ENCODE data around the gene DNAL1. TPM values are rescaled to one million over a fixed set of nuclear protein-coding genes. Genes with fewer than 3 reads are reported as not detected.

DNAL1 gene
- total and polyA plus RNA-seq, 3 experiments from 2014 or later = 5.8 to 10.9 (median 8.1) TPM

DNA sequence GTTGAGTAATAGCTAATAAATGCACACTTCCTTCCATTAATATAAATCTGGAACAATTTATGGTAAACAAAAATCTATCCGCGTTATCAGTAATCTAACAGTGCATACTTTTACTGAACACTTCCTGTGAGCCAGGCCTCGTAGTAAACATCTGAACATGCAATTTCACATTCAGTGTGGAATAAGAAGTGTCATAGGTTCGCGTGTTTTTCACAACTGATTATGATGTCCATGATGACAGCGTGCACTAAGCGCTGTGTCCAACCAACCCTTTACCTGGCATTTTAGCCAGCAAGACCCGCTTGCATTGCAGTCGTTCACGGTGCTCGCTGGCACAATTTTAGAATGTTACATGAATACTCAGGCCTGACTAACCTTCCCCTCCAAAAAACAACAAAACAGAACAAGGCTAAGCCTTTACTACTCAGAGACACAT, 67.3 kb downstream of the DNAL1 start:
- POLR2A ChIA-PET = interaction anchor here (0.6 to 2.9 kb wide), 4 partner anchors 29 to 61 kb away, joined by 3 to 16 read pairs (median 4); a partner anchor contains a TSS
- Histone ChIP-seq H3K4me3 (ENCODE audit: low read length) (peak overlapping the region; percentile 75), H3K27me3 (ENCODE audit: insufficient read depth, low read length, poor library complexity, severe bottlenecking) (no peaks in the 10 kb centered on the region), H3K36me3 (ENCODE audit: insufficient read depth, low read length) (no peaks in the 10 kb centered on the region), H3K9me3 (ENCODE audit: low read length) (no peaks in the 10 kb centered on the region), H3K4me1 (ENCODE audit: insufficient read depth, low read length) (peaks cover 6% of the 10 kb centered on the region), H3K27ac (ENCODE audit: low read depth, low read length) (peak overlapping the region; percentile 64)
- H3K27me3 Mint-ChIP-seq = no peaks in the 10 kb centered on the region
- H3K4me3 Mint-ChIP-seq = peak overlapping the region; percentile 91 to 99 (median 95)
- DNase-seq = peak in 1 of 5 donors; percentile 26
- H3K9me3 Mint-ChIP-seq = no peaks in the 10 kb centered on the region
- H3K27ac Mint-ChIP-seq = peak overlapping the region; percentile 93 to 98 (median 98)
- H3K4me1 Mint-ChIP-seq = peaks cover 29 to 36% (median 34%) of the 10 kb centered on the region in 3 donors
- CTCF ChIA-PET = interaction anchor here (1.3 to 3.8 kb wide), 5 partner anchors 11 to 99 kb away, joined by 3 to 26 read pairs (median 4); no protein-coding TSS in a partner anchor
- peaks cover 0 to 42% (median 2%) of the 10 kb centered on the region in 3 donors for H3K36me3 Mint-ChIP-seq

DNA sequence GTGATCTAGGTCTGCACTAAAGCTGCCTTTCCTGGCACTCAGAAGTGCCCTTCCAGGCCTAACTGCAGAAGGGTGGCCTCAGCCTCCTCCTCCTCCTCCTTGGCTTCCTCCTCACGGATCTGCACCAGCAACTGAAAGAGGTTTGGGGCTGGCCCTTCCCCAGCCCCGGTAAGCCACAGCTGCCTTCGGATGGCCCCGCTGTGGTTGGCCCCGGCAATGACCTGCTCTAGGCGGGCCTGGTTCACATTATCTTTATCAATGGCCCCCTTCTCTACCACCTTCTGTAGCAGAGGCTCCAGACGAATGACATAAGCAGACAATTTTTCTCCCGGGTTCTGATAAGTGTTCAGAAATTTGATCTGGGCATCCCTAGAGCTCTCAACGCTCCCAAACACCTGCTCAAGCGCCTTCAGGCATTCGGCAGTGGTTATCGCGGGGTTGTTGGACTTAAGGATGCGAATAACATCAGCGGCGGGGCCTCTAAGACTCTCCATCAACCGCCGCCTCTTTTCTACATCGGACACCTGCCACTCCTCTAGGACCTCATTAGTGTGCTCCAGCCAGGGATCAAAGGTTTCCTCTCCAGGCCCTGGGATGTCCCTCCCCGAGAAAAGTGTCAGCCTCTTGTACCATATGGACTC, 67.9 kb downstream of the DNAL1 start:
- peak in 1 of 5 donors; percentile 29 for DNase-seq
- Mint-ChIP-seq H3K27me3 (no peaks in the 10 kb centered on the region), H3K36me3 (peaks cover 0 to 47% (median 2%) of the 10 kb centered on the region in 3 donors), H3K4me1 (peaks cover 29 to 36% (median 34%) of the 10 kb centered on the region in 3 donors), H3K9me3 (no peaks in the 10 kb centered on the region), H3K4me3 (peak overlapping the region; percentile 91 to 99 (median 95)), H3K27ac (peak overlapping the region; percentile 93 to 98 (median 98))
- no peaks in the 10 kb centered on the region for H3K9me3 ChIP-seq (ENCODE audit: low read length)
- no peaks in the 10 kb centered on the region for H3K36me3 ChIP-seq (ENCODE audit: insufficient read depth, low read length)
- no peaks in the 10 kb centered on the region for H3K27me3 ChIP-seq (ENCODE audit: insufficient read depth, low read length, poor library complexity, severe bottlenecking)
- H3K4me1 ChIP-seq (ENCODE audit: insufficient read depth, low read length) = peaks cover 6% of the 10 kb centered on the region
- CTCF ChIA-PET = interaction anchor here (0.8 to 3.8 kb wide), 7 partner anchors 10 to 100 kb away, joined by 3 to 26 read pairs (median 3); no protein-coding TSS in a partner anchor
- peak overlapping the region; percentile 64 for H3K27ac ChIP-seq (ENCODE audit: low read depth, low read length)
- peak overlapping the region; percentile 75 for H3K4me3 ChIP-seq (ENCODE audit: low read length)
- POLR2A ChIA-PET = interaction anchor here (1.0 to 2.9 kb wide), 6 partner anchors 29 to 222 kb away, joined by 3 to 16 read pairs (median 6); partner anchors contain the start of gene RIOX1

DNA sequence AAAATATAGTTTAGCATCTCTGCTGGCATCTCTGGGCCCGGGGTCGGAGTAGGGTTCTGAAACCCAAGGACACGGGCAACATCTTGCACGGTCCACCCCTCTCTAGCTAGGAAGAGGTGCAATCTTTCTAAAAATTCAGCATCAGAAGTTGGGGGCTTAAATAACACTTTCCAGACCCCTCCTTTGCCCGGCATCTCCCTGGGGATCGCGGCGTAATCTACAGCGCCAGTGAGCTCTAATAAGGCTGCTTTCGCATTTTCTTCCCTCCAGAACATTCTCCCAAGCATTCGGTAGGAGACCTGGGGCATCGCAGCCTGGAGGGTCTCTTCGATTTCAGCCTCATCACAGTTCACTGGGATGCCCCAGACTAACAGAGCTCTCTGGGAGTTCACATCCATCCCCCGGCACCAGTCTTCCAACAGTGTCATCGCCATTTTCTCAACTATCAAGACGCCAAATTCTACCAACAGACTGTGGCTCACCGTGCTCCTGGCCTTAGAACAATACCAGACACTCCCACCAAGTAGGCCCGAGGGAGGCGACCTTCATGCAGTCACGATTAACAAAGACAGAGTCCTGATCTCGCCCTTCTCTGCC, 68.5 kb downstream of the DNAL1 start:
- H3K4me1 ChIP-seq (ENCODE audit: insufficient read depth, low read length) = peaks cover 6% of the 10 kb centered on the region
- no peaks in the 10 kb centered on the region for H3K36me3 ChIP-seq (ENCODE audit: insufficient read depth, low read length)
- peak overlapping the region; percentile 91 to 99 (median 95) for H3K4me3 Mint-ChIP-seq
- DNase-seq = peak in 1 of 5 donors; percentile 10
- H3K9me3 Mint-ChIP-seq = no peaks in the 10 kb centered on the region
- ChIA-PET POLR2A (interaction anchor here (0.7 to 2.9 kb wide), 9 partner anchors 9 to 223 kb away, joined by 3 to 16 read pairs (median 4); partner anchors contain the start of genes ACOT2, RIOX1 and ZNF410), CTCF (interaction anchor here (0.8 to 3.8 kb wide), 7 partner anchors 10 to 100 kb away, joined by 3 to 26 read pairs (median 3); no protein-coding TSS in a partner anchor)
- H3K27ac ChIP-seq (ENCODE audit: low read depth, low read length) = peak overlapping the region; percentile 64
- H3K9me3 ChIP-seq (ENCODE audit: low read length) = no peaks in the 10 kb centered on the region
- H3K36me3 Mint-ChIP-seq = peaks cover 0 to 54% (median 2%) of the 10 kb centered on the region in 3 donors
- peaks cover 29 to 36% (median 34%) of the 10 kb centered on the region in 3 donors for H3K4me1 Mint-ChIP-seq
- peak overlapping the region; percentile 75 for H3K4me3 ChIP-seq (ENCODE audit: low read length)
- no peaks in the 10 kb centered on the region for H3K27me3 ChIP-seq (ENCODE audit: insufficient read depth, low read length, poor library complexity, severe bottlenecking)
- no peaks in the 10 kb centered on the region for H3K27me3 Mint-ChIP-seq
- peak overlapping the region; percentile 93 to 98 (median 98) for H3K27ac Mint-ChIP-seq

DNA sequence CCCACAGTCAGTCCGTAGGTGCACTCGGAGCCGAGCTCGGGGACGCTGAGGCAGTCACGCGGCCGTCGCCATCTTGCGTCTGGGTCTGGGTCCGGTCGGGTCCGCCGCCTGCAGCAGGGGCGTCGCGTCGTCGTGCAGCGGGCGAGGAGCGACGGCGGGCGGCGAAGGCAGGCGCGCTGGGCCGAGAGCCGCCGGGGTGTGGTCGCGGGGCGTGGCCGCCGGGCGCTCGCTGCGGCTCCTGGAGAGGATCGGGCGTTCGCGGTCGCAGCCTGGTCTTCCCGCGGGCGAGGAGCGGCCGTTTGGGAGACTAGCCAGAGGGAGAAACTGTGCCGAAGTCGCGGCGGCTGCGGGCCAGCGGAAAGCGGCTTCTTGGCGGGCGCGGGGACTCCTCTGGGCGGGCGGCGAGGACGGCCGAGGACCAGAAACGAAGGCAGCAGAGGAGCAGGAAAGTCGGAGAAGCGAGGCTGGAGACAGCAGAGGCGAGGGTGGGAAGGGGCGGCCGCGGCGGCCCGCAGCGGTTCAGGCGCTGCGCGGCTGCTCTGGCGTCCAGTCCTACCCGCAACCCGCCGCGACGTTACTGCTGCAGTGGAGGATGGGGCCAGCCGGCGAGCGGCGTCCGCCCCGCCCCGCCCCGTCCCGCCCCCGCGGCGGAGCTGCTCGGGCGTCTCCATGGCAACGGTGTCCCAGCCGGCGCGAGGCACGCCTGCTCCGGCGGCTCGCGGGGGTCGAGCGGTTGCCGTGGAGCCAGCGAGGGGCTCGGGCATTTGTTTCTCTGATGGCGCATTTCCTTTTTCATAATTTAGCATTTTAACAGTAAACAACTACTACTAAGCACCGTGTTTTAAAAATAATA, 69.2 kb downstream of the DNAL1 start, which contains the start of gene PNMA1:
PNMA1 (minus strand) TSS at position 582 of the 853 bp plus-strand sequence. CDS start 745 bp downstream, outside the sequence.
- Histone ChIP-seq H3K27ac (ENCODE audit: low read depth, low read length) (peak within 1 kb of the TSS; percentile 64), H3K9me3 (ENCODE audit: low read length) (no peaks in the 10 kb centered on the region), H3K36me3 (ENCODE audit: insufficient read depth, low read length) (no peaks in the 10 kb centered on the region), H3K4me1 (ENCODE audit: insufficient read depth, low read length) (peaks cover 6% of the 10 kb centered on the region), H3K4me3 (ENCODE audit: low read length) (peak within 1 kb of the TSS; percentile 75), H3K27me3 (ENCODE audit: insufficient read depth, low read length, poor library complexity, severe bottlenecking) (no peaks in the 10 kb centered on the region)
- ChIA-PET POLR2A (interaction anchor here (0.7 to 2.9 kb wide), 8 partner anchors 9 to 223 kb away, joined by 3 to 16 read pairs (median 4); partner anchors contain the start of genes ACOT2, RIOX1 and ZNF410), CTCF (interaction anchor here (0.8 to 3.8 kb wide), 5 partner anchors 14 to 101 kb away, joined by 3 to 26 read pairs (median 3); no protein-coding TSS in a partner anchor)
- Mint-ChIP-seq H3K27ac (peak within 1 kb of the TSS; percentile 93 to 98 (median 98)), H3K9me3 (no peaks in the 10 kb centered on the region), H3K4me1 (peaks cover 29 to 36% (median 34%) of the 10 kb centered on the region in 3 donors), H3K36me3 (peaks cover 0 to 59% (median 2%) of the 10 kb centered on the region in 3 donors), H3K27me3 (no peaks in the 10 kb centered on the region), H3K4me3 (peak within 1 kb of the TSS; percentile 91 to 99 (median 95))
- DNase-seq = peak; percentile 84 to 92 (median 86)

DNA sequence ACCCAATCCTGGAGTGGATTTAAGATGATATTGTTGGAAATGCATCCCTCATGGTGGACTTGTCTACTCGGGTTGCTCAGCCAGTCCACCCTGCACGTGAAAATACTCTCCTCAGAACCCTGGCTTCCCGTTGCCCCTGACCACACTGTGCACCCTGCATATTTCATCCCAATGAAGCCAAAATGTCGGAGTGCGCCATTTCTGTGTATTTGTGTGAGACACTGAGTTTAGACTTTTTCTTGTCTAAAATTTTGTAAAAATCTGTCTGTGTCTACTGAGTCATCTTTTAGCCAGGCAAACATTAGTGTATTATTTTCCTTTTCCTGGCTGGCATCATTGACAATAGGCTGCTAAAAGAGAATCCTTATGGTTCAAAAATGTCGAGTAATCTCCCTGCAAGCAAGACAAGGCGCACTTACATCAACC, 69.9 kb downstream of the DNAL1 start:
- POLR2A ChIA-PET = interaction anchor here (1.5 to 2.9 kb wide), 3 partner anchors 27 to 145 kb away, joined by 4 to 16 read pairs (median 7); partner anchors contain the start of gene ACOT2

DNA sequence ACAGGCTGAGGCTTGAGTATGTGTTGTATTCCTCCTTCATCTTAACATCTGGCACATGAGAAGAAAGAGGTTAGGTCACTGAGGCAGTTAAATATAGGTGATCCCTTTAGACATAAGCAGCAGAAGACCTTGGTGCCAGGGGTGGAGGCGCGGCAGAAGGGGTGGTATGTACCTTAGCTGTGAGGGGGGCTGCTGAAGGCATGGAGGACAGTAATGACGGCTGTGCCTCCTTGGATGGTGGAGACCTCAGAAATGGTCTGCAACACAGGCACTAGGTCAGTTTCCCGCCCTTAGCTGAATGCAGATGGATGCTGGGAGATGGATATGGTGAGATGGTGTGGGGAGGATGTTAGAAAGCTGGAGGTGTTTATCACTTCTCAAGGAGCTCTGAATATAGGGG, 70.9 kb downstream of the DNAL1 start:
- Mint-ChIP-seq H3K4me3 (peak overlapping the region in 6 of 7 donors; percentile 7 to 41 (median 16)), H3K27ac (peak overlapping the region; percentile 59 to 93 (median 84)), H3K36me3 (peaks cover 0 to 72% (median 10%) of the 10 kb centered on the region in 3 donors), H3K9me3 (no peaks in the 10 kb centered on the region), H3K27me3 (no peaks in the 10 kb centered on the region), H3K4me1 (peaks cover 25 to 26% (median 25%) of the 10 kb centered on the region in 3 donors)
- DNase-seq = no peak
- ChIA-PET CTCF (interaction anchor here (0.7 to 3.9 kb wide), 4 partner anchors 13 to 43 kb away, joined by 3 to 18 read pairs (median 6); no protein-coding TSS in a partner anchor), POLR2A (interaction anchor here (0.5 to 1.2 kb wide), 4 partner anchors 12 to 45 kb away, joined by 3 to 7 read pairs (median 6); a partner anchor contains a TSS)
- peaks cover 10% of the 10 kb centered on the region for H3K36me3 ChIP-seq (ENCODE audit: insufficient read depth, low read length)
- no peaks in the 10 kb centered on the region for H3K27me3 ChIP-seq (ENCODE audit: insufficient read depth, low read length, poor library complexity, severe bottlenecking)
- no peak overlapping the region for H3K27ac ChIP-seq (ENCODE audit: low read depth, low read length)
- no peaks in the 10 kb centered on the region for H3K9me3 ChIP-seq (ENCODE audit: low read length)
- no peak overlapping the region for H3K4me3 ChIP-seq (ENCODE audit: low read length)
- H3K4me1 ChIP-seq (ENCODE audit: insufficient read depth, low read length) = peaks cover 6% of the 10 kb centered on the region

More for the DNA sequence above, 69.9 kb downstream of the DNAL1 start:
- H3K27me3 ChIP-seq (ENCODE audit: insufficient read depth, low read length, poor library complexity, severe bottlenecking) = no peaks in the 10 kb centered on the region
- no peak for DNase-seq
- Mint-ChIP-seq H3K27ac (peak overlapping the region; percentile 92 to 98 (median 94)), H3K9me3 (no peaks in the 10 kb centered on the region), H3K36me3 (peaks cover 0 to 65% (median 8%) of the 10 kb centered on the region in 3 donors), H3K4me1 (peaks cover 29 to 36% (median 34%) of the 10 kb centered on the region in 3 donors), H3K4me3 (peak overlapping the region; percentile 78 to 94 (median 84)), H3K27me3 (no peaks in the 10 kb centered on the region)
- CTCF ChIA-PET = interaction anchor here (3.8 to 3.9 kb wide), 2 partner anchors 13 to 14 kb away, joined by 18 to 26 read pairs; no protein-coding TSS in a partner anchor
- peak overlapping the region; percentile 64 for H3K27ac ChIP-seq (ENCODE audit: low read depth, low read length)
- peaks cover 5% of the 10 kb centered on the region for H3K36me3 ChIP-seq (ENCODE audit: insufficient read depth, low read length)
- H3K9me3 ChIP-seq (ENCODE audit: low read length) = no peaks in the 10 kb centered on the region
- peaks cover 6% of the 10 kb centered on the region for H3K4me1 ChIP-seq (ENCODE audit: insufficient read depth, low read length)
- H3K4me3 ChIP-seq (ENCODE audit: low read length) = no peak overlapping the region
